ENCODE data around the gene C20orf204.

DNA sequence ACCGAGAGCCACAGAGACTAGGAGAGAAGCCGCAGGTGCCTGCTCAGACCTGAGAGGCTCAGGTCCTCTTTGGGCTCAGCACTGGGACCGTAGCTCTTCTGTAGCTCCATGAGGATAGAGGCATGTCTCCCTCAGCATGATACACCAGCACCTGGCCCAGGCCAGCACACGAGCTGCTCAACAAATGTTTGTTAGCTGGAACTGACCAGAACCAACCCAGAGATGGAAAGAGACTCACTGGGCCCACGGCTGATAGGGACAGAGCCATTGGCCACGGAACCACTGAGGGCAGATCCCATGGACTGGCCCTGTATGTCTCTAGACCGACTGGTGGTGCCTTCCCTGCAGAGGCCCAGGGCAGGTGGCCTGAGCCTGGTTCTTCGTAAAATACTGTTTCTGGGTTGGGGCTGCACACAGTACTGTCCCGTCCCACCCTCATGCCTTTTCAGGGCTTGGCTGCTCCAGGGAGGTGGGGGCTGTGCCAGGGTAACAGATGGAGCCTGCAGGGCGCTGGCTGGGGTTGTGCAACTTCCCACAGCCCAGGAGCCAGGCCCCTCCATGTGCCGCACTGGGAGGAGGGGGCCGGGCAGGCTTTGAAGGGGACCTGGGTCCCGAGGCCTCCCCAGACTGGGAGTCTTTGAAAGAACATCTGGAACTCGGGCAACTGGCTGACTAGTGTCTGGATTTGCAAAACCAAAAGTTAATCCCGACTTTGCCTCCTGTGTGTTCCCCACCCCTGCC, 5.2 kb downstream of the C20orf204 start:
- no peak for TF ChIP-seq CTCF (IDR thresholded peaks at IDR 0.05)
- no peak for TF ChIP-seq POLR2A (IDR thresholded peaks at IDR 0.05)

All from adrenal gland (tissue), 5 donors.